LNCaP clone FGC (cell line): ENCODE results near the gene PTPMT1.
"Not testable (repeated sequence)": the region's sequence is repeated elsewhere in the genome, so short reads cannot be mapped to it uniquely, and the experiment has no call there.

Source experiments
- DNase-seq: peaks from one replicate; pipeline ENCODE4 v3.0.0-alpha.2; 2011; ENCODE audit warnings: low read depth
- H3K4me3 ChIP-seq: 2 replicates; pipeline ENCODE4 v1.5.1; 2011; ENCODE audit warnings: mild to moderate bottlenecking, low read depth, low read length, control low read depth
- TF ChIP-seq, protein P1 (sequence below): IDR thresholded peaks from 2 replicates; pipeline ENCODE4 v1.5.1; 2012; ENCODE audit warnings: mild to moderate bottlenecking; ENCODE audit not compliant: control insufficient read depth, insufficient read depth; ENCODE audit errors: extremely low read depth

Gene PTPMT1

DNA sequence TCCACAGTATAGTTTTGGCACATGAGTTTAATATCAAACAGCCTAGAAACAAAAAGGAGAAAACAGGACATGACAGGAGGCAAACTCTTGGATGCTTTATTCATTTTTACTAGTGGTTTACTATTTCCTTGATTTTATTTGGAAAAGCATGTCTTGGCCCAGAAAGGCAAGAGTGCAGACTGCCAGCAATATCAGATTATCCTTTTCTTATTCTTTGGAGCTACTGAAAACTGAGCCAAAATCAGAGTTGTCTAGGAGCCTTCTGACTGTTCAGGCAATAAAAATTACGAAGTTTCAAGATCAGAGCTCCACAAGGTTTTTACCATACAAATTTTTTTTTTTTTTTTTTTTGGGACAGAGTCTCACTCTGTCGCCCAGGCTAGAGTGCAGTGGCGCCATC lies 28.5 kb upstream of the PTPMT1 start:
- DNase-seq: no peak
- TF ChIP-seq, protein P1, sequence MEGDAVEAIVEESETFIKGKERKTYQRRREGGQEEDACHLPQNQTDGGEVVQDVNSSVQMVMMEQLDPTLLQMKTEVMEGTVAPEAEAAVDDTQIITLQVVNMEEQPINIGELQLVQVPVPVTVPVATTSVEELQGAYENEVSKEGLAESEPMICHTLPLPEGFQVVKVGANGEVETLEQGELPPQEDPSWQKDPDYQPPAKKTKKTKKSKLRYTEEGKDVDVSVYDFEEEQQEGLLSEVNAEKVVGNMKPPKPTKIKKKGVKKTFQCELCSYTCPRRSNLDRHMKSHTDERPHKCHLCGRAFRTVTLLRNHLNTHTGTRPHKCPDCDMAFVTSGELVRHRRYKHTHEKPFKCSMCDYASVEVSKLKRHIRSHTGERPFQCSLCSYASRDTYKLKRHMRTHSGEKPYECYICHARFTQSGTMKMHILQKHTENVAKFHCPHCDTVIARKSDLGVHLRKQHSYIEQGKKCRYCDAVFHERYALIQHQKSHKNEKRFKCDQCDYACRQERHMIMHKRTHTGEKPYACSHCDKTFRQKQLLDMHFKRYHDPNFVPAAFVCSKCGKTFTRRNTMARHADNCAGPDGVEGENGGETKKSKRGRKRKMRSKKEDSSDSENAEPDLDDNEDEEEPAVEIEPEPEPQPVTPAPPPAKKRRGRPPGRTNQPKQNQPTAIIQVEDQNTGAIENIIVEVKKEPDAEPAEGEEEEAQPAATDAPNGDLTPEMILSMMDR: no peak
- no peak overlapping the region for H3K4me3 ChIP-seq

DNA sequence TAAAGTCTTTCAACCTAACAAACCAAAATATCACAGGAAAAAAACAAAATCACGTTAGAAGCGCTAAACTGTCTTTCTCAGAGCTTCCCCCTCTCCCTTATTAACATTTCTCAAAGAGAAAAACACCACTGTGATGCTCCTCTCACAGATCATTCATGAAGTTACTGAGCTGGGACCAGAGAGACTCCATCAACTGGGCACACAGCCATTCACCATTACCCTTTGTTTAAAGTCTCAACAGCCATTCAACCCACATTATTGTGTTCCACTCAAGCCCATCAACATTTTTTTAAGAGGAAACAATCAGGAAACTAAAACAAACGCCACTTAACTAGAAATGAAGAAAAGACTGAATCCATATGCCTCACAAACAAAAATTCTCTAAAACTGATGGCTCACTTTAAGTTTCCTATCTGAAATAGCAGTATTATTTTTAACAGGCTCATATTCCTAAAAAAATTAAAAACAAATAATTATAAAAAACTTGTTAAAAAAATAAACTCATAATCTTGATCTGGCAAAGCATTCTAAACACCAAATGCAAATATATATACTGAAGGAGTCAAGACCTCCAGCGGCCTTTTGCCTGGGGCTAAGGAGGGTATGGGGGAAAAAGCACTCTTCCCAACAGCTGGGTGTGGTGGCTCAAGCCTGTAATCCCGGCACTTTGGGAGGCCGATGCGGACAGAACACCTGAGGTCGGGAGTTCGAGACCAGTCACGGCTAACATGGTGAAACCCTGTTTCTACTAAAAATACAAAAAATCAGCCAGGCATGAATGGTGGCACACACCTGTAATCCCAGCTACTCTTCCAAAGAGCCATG lies 26.4 kb upstream of the PTPMT1 start:
- H3K4me3 ChIP-seq: no peak overlapping the region
- TF ChIP-seq, protein P1: no peak
- DNase-seq: no peak

DNA sequence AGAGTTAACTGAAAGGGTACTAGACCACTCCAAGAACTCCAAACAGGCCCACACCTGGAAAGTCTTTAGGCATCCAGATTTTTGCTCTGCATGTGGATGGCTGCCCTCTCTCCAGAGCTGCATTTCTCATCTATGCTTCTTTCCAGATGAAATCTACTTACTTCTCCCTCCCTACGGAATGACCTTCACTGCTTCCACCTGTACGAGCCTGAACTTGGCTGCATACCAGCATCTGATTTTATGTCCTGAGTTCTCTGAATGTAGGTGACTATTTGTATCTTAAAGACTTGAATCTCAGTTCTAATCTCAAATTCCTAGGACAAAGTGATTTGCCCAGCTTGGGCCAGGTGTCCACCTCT lies 25.7 kb upstream of the PTPMT1 start:
- H3K4me3 ChIP-seq: no peak overlapping the region
- TF ChIP-seq, protein P1: no peak
- DNase-seq: no peak

DNA sequence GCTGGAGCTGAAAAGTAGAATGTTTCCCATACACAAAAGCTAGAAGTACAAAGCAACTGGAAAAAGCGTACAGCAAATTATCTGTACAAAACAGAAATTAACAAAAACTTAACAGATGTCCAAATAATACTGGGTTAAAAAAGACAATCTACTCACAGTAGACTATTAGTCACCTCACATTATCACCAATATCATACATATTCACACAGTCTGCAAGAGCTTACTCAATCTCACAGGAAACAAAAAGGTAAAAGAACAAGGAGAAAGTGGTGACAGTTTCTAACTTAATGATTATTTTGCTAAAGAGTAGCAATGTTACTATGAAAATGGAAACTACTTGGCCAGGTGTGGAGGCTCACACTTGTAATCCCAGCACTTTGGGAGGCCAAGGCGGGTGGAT lies 24.3 kb upstream of the PTPMT1 start:
- TF ChIP-seq, protein P1: no peak
- no peak overlapping the region for H3K4me3 ChIP-seq
- no peak for DNase-seq

DNA sequence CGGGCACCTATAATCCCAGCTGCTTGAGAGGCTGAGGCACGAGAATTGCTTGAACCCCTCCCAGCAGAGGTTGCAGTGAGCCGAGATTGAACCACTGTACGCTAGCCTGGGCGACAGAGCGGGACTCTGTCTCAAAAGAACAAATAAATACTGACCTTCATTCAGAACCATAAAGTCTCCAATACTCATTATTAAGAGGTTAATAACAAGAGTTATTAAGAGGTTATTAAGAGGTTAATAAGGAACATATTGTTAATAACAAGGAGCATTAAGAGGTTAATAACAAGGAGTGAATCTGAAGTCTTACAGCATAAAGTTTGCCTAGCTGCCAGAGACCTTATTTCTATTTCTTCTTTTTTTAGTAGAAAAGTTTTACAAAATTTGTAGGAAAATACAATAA lies 20.1 kb upstream of the PTPMT1 start:
- no peak for DNase-seq
- H3K4me3 ChIP-seq: no peak overlapping the region
- TF ChIP-seq, protein P1: no peak

DNA sequence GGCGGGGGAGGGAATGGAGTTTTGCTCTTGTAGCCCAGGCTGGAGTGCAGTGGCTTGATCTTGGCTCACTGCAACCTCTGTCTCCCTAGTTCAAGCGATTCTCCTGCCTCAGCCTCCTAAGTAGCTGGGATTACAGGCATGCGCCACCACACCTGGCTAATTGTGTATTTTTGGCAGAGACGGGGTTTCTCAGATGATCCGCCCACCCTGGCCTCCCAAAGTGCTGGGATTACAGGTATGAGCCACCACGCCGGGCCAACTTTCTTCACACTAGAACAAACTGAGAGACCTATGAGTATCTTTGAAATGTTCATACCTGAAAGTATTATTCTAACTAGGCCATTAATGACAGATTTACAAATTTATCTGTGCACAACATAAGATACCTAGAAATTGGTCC lies 19.1 kb upstream of the PTPMT1 start:
- H3K4me3 ChIP-seq, DNase-seq: not testable (repeated sequence)

DNA sequence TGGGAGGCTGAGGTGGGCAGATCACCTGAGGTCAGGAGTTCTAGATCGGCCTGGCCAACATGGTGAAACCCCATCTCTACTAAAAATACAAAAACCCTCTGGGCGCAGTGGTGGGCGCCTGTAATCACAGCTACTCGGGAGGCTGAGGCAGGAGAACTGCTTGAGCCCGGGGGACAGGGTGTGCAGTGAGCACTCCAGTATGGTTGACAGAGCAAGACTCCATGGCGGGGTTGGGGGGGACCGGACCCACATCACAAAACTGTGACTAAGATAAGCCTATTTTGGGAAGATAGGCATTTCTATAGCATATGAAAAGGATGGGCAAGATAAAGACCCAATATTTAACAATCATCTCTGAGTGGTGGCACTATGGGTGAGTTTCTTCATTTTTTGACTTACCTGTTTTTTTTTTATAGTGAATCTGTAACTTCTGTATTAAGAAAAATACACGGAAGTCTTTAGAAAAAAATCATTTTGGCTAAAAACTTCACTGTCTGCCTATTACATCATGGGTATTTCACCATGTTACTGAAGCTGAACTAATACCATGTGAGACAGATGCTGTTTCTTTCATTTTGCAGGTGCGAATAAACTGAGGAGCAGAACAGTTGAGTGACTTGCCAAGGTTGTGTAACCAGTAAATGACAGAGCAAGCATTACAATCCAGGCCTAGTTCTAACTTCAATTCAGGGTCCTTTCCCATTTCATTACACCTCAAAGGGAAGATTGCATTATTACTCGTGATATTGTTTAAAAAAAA lies 14.9 kb upstream of the PTPMT1 start:
- TF ChIP-seq, protein P1: no peak
- DNase-seq: no peak
- no peak overlapping the region for H3K4me3 ChIP-seq
